HCT116 (cell line): Measurements from ENCODE around the gene MISP. TPM values are rescaled to one million over a fixed set of nuclear protein-coding genes. Genes with fewer than 3 reads are reported as not detected.

Experiments
- ATAC-seq: fragments of 200-7000 bp; cut with Tn5 transposase; 2 replicates; pipeline ENCODE4 v1.9.1; 2020; ENCODE audit warnings: mild to moderate bottlenecking, moderate library complexity
- BruUV-seq: library from RNA; stranded (reverse); fragments of 400-500 nt; replicated peaks from 2 replicates; lab custom pipeline; 2021; lab: Mats Ljungman, UMichigan
- CTCF ChIA-PET: fragments of 300-600 bp; sonication (Branson Sonifier 250); formaldehyde crosslinking; loops from one replicate; lab custom pipeline; 2021; ENCODE audit warnings: antibody characterized with exemption; lab: Charles Lee
- POLR2A ChIA-PET: fragments of 300-600, 350-600 bp; sonication (Branson Sonifier 250); formaldehyde crosslinking; loops from one replicate; lab custom pipeline; 2021; ENCODE audit warnings: antibody characterized with exemption; lab: Charles Lee
- RAD21 ChIA-PET, 2 experiments: fragments of 300-600 bp; sonication (Branson Sonifier 250); formaldehyde crosslinking; loops; one replicate each; lab custom pipeline; 2023; ENCODE audit warnings: low total read pairs in 2 of 2; ENCODE audit not compliant: uncharacterized antibody in 2 of 2, unreplicated experiment in 2 of 2, low non-redundant PET in 1 of 2; lab: Charles Lee
- DNase-seq: peaks from one replicate; pipeline ENCODE4 v3.0.0-alpha.2; 2010; ENCODE audit warnings: low read depth, low spot score
- H2AFZ ChIP-seq: fragments of 200-600 bp; shearing (Covaris generic), sonication (generic); 2 replicates; pipeline ENCODE4 v1.6.1; 2017; ENCODE audit warnings: low read depth, mixed run types, mixed read lengths, antibody characterized with exemption, low read length; ENCODE audit not compliant: poor library complexity, severe bottlenecking
- H3K27ac ChIP-seq: 2 replicates; pipeline ENCODE4 v1.5.1; 2012; ENCODE audit warnings: low read depth, low read length
- H3K27me3 ChIP-seq: fragments of 200-600 bp; sonication (generic); 2 replicates; pipeline ENCODE4 v1.6.1; 2016; ENCODE audit warnings: mixed run types, low read length, mixed read lengths; ENCODE audit not compliant: insufficient read depth
- H3K36me3 ChIP-seq, 2 experiments: fragments of 200-500 bp in 1 of 2; fragments of 200-600 bp in 1 of 2; sonication (Bioruptor generic) in 1 of 2; sonication (generic) in 1 of 2; 2 replicates each; pipeline versions ENCODE4 v1.5.1 to v1.6.1; 2014 to 2016; ENCODE audit warnings: low read length in 2 of 2, inconsistent platforms in 1 of 2, mixed read lengths in 1 of 2, mixed run types in 1 of 2; ENCODE audit not compliant: insufficient read depth in 2 of 2, control insufficient read depth in 1 of 2
- H3K4me1 ChIP-seq, 2 experiments: fragments of 200-600 bp in 1 of 2; sonication (generic) in 1 of 2; 2 replicates each; pipeline versions ENCODE4 v1.5.1 to v1.6.1; 2012 to 2017; ENCODE audit warnings: low read length in 2 of 2, inconsistent platforms in 1 of 2, mild to moderate bottlenecking in 1 of 2, mixed read lengths in 1 of 2, mixed run types in 1 of 2, moderate library complexity in 1 of 2; ENCODE audit not compliant: insufficient read depth in 2 of 2, control insufficient read depth in 1 of 2
- H3K4me2 ChIP-seq: fragments of 200-600 bp; sonication (generic); 2 replicates; pipeline ENCODE4 v1.6.1; 2017; ENCODE audit warnings: mixed run types, low read length, mixed read lengths
- H3K4me3 ChIP-seq, 2 experiments: fragments of 200-600 bp in 1 of 2; sonication (generic) in 1 of 2; replicated peaks in 1 of 2; 2 replicates each; pipeline ENCODE4 v1.5.1; 2011 to 2016; ENCODE audit warnings: low read length in 2 of 2, control low read depth in 1 of 2, low read depth in 1 of 2, mild to moderate bottlenecking in 1 of 2, mixed read lengths in 1 of 2, mixed run types in 1 of 2
- H3K79me2 ChIP-seq: fragments of 200-600 bp; sonication (generic); 2 replicates; pipeline ENCODE4 v1.6.1; 2017; ENCODE audit warnings: mild to moderate bottlenecking, mixed run types, low read length, moderate library complexity, mixed read lengths; ENCODE audit not compliant: insufficient read depth
- H3K9ac ChIP-seq: fragments of 200-600 bp; sonication (generic); 2 replicates; pipeline ENCODE4 v1.6.1; 2016; ENCODE audit warnings: low read length, mixed read lengths
- H3K9me2 ChIP-seq: fragments of 200-600 bp; sonication (generic), shearing (Covaris generic); 2 replicates; pipeline ENCODE4 v1.6.1; 2017; ENCODE audit warnings: mixed run types, mild to moderate bottlenecking, moderate library complexity; ENCODE audit not compliant: insufficient read depth
- H3K9me3 ChIP-seq, 2 experiments: fragments of 200-500 bp in 1 of 2; fragments of 200-600 bp in 1 of 2; sonication (Bioruptor generic) in 1 of 2; sonication (generic) in 1 of 2; 2 replicates each; pipeline ENCODE4 v1.6.1; 2014 to 2017; ENCODE audit warnings: low read length in 2 of 2, mixed read lengths in 2 of 2, inconsistent platforms in 1 of 2, low read depth in 1 of 2, mild to moderate bottlenecking in 1 of 2, mixed run types in 1 of 2, moderate library complexity in 1 of 2; ENCODE audit not compliant: control insufficient read depth in 1 of 2, insufficient read depth in 1 of 2
- H4K20me1 ChIP-seq: fragments of 200-600 bp; sonication (generic), shearing (Covaris generic); 2 replicates; pipeline ENCODE4 v1.6.1; 2017; ENCODE audit warnings: mixed run types, mild to moderate bottlenecking, moderate library complexity; ENCODE audit not compliant: insufficient read depth
- CBX3 ChIP-seq: IDR thresholded peaks from 2 replicates; pipeline ENCODE4 v1.6.1; 2012; ENCODE audit warnings: low read depth
- EGR1 ChIP-seq: IDR thresholded peaks from 2 replicates; pipeline ENCODE4 v1.6.1; 2012; ENCODE audit warnings: low read depth
- ELF1 ChIP-seq: IDR thresholded peaks from 2 replicates; pipeline ENCODE4 v1.6.1; 2012; ENCODE audit warnings: low read depth, borderline replicate concordance
- JUND ChIP-seq: IDR thresholded peaks from 2 replicates; pipeline ENCODE4 v1.6.1; 2012
- POLR2AphosphoS5 ChIP-seq: IDR thresholded peaks from 2 replicates; pipeline ENCODE4 v1.6.1; 2011; ENCODE audit warnings: mild to moderate bottlenecking, low read depth, low read length, moderate library complexity
- RAD21 ChIP-seq: IDR thresholded peaks from 2 replicates; pipeline ENCODE4 v1.6.1; 2012; ENCODE audit warnings: low read depth, mild to moderate bottlenecking
- SIN3A ChIP-seq: IDR thresholded peaks from 2 replicates; pipeline ENCODE4 v1.6.1; 2012; ENCODE audit warnings: low read depth
- SP1 ChIP-seq: IDR thresholded peaks from 2 replicates; pipeline ENCODE4 v1.6.1; 2012; ENCODE audit warnings: low read depth
- SRF ChIP-seq: IDR thresholded peaks from 2 replicates; pipeline ENCODE4 v1.6.1; 2012; ENCODE audit warnings: low read depth
- TCF7L2 ChIP-seq: IDR thresholded peaks from 2 replicates; pipeline ENCODE4 v1.7.0; 2011; ENCODE audit warnings: borderline replicate concordance, inconsistent platforms; ENCODE audit not compliant: insufficient read depth, insufficient read length; ENCODE audit errors: extremely low read depth
- YY1 ChIP-seq: IDR thresholded peaks from 2 replicates; pipeline ENCODE4 v1.6.1; 2011; ENCODE audit warnings: low read length, low read depth, moderate library complexity, mild to moderate bottlenecking; ENCODE audit not compliant: insufficient replicate concordance; ENCODE audit errors: extremely low read depth
- ZFX ChIP-seq: fragments of 450-650 bp; IDR thresholded peaks from 2 replicates; pipeline ENCODE4 v1.6.1; 2017
- ZNF274 ChIP-seq: fragments of 200-500 bp; sonication (Bioruptor generic); IDR thresholded peaks from 2 replicates; pipeline ENCODE4 v1.6.1; 2014; ENCODE audit warnings: mild to moderate bottlenecking, low read depth, low read length, inconsistent platforms
- intact Hi-C: fragments of 100-400 bp; cut with micrococcal nuclease; formaldehyde crosslinking; loops from 2 replicates; pipeline ENCODE4 v1.10.0; 2022
- total RNA-seq: library from RNA; stranded (reverse); gene quantifications from one replicate; pipeline ENCODE4 v1.2.1, GENCODE V29; 2021; ENCODE audit not compliant: unreplicated experiment
- TF ChIP-seq, protein P1 (sequence below): IDR thresholded peaks from 2 replicates; pipeline ENCODE4 v1.6.1; 2011; ENCODE audit warnings: mild to moderate bottlenecking, low read length, moderate library complexity; ENCODE audit not compliant: insufficient replicate concordance; ENCODE audit errors: extremely low read depth
- TF ChIP-seq, protein P2 (sequence below): IDR thresholded peaks from 2 replicates; pipeline ENCODE4 v1.6.1; 2012; ENCODE audit warnings: low read depth
- TF ChIP-seq, protein P3 (sequence below): IDR thresholded peaks from 2 replicates; pipeline ENCODE4 v1.6.1; 2012

Gene MISP
- total RNA-seq, 1 experiment from 2014 or later: 38.2 TPM

DNA sequence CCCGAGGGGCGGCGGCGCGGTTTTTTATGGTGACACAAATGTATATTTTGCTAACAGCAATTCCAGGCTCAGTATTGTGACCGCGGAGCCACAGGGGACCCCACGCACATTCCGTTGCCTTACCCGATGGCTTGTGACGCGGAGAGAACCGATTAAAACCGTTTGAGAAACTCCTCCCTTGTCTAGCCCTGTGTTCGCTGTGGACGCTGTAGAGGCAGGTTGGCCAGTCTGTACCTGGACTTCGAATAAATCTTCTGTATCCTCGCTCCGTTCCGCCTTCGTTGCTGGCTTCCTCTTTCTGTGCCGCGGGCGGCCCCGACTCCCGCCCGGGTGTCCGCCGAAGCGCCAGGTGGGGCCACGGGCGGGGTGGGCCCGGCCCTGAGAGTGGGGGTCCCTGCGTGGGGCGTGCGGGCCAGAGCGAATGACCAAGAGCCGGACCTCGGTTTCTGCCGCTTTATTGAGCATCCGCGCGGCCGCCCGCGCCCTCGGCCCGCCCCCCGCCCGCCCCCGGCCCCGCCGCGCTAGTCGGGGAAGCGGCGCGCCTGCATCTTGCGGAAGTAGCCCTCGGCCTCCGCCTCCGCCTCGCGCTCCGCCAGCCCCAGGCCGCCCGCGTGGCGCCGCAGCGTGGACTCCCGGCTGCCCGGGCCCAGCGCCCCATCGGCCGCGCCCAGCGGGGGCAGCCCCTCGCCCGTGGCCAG lies 61.3 kb downstream of the MISP start:
- RAD21 ChIA-PET: no interaction called here

DNA sequence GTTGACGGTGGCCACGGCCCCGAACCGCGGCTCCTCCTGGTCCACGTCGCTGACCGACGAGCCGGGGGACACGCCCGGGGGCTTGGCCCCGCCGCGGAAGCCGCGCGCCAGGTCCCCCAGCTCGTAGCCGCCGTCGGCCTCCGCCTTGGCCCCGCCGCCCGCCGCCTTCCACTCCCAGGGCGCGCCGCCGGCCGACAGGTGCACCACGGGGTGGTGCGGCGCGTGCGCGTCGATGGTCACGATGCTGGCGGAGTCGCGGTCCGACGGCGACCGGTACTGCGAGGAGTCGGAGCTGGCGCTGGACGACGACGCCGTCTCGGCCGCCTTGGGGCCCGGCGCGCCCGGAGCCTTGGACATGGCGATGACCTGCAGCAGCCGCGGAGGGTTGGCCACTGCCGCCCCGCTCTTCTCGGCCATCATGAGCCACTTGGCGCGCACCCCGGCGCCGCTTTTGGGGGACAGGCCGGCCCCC lies 61.9 kb downstream of the MISP start:
- Histone ChIP-seq H4K20me1 (peaks cover 8% of the 10 kb centered on the region; the same call in 1 of the 2 replicates), H3K4me3 (no peak overlapping the region), H3K9me3 (no peaks in the 10 kb centered on the region), H3K4me2 (no peak overlapping the region), H3K36me3 (peaks cover 26 to 35% of the 10 kb centered on the region in 2 experiments; a peak in 3 of 4 replicates), H3K4me1 (no peaks in the 10 kb centered on the region), H3K27me3 (no peaks in the 10 kb centered on the region), H3K27ac (no peak overlapping the region), H2AFZ (no peak overlapping the region), H3K9me2 (no peaks in the 10 kb centered on the region), H3K79me2 (peaks cover 37% of the 10 kb centered on the region), H3K9ac (no peak overlapping the region)
- CTCF ChIA-PET: no interaction called here
- no TSS peak for BruUV-seq
- DNase-seq: no peak
- intact Hi-C loops: no loop called here
- RAD21 ChIA-PET: no interaction called here
- no peak; the same call in 1 of the 2 replicates for ATAC-seq
- POLR2A ChIA-PET: no interaction called here
- TF ChIP-seq SRF: no peak
- TF ChIP-seq POLR2AphosphoS5: no peak
- no peak for TF ChIP-seq CBX3
- no peak for TF ChIP-seq YY1
- no peak for TF ChIP-seq SP1
- TF ChIP-seq RAD21: no peak
- TF ChIP-seq, protein P1, sequence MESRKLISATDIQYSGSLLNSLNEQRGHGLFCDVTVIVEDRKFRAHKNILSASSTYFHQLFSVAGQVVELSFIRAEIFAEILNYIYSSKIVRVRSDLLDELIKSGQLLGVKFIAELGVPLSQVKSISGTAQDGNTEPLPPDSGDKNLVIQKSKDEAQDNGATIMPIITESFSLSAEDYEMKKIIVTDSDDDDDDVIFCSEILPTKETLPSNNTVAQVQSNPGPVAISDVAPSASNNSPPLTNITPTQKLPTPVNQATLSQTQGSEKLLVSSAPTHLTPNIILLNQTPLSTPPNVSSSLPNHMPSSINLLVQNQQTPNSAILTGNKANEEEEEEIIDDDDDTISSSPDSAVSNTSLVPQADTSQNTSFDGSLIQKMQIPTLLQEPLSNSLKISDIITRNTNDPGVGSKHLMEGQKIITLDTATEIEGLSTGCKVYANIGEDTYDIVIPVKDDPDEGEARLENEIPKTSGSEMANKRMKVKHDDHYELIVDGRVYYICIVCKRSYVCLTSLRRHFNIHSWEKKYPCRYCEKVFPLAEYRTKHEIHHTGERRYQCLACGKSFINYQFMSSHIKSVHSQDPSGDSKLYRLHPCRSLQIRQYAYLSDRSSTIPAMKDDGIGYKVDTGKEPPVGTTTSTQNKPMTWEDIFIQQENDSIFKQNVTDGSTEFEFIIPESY: no peak
- TF ChIP-seq, protein P2, sequence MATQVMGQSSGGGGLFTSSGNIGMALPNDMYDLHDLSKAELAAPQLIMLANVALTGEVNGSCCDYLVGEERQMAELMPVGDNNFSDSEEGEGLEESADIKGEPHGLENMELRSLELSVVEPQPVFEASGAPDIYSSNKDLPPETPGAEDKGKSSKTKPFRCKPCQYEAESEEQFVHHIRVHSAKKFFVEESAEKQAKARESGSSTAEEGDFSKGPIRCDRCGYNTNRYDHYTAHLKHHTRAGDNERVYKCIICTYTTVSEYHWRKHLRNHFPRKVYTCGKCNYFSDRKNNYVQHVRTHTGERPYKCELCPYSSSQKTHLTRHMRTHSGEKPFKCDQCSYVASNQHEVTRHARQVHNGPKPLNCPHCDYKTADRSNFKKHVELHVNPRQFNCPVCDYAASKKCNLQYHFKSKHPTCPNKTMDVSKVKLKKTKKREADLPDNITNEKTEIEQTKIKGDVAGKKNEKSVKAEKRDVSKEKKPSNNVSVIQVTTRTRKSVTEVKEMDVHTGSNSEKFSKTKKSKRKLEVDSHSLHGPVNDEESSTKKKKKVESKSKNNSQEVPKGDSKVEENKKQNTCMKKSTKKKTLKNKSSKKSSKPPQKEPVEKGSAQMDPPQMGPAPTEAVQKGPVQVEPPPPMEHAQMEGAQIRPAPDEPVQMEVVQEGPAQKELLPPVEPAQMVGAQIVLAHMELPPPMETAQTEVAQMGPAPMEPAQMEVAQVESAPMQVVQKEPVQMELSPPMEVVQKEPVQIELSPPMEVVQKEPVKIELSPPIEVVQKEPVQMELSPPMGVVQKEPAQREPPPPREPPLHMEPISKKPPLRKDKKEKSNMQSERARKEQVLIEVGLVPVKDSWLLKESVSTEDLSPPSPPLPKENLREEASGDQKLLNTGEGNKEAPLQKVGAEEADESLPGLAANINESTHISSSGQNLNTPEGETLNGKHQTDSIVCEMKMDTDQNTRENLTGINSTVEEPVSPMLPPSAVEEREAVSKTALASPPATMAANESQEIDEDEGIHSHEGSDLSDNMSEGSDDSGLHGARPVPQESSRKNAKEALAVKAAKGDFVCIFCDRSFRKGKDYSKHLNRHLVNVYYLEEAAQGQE: no peak
- no peak for TF ChIP-seq JUND
- no peak for TF ChIP-seq TCF7L2

More for the DNA sequence above, 61.3 kb downstream of the MISP start:
- H3K27me3 ChIP-seq: no peaks in the 10 kb centered on the region
- H3K36me3 ChIP-seq: peaks cover 32 to 41% of the 10 kb centered on the region in 2 experiments; a peak in 3 of 4 replicates
- ATAC-seq: peak; percentile 7
- no peak overlapping the region for H3K4me2 ChIP-seq
- ChIA-PET POLR2A (no interaction called here), CTCF (no interaction called here)
- no peak overlapping the region for H3K4me3 ChIP-seq
- H3K9me3 ChIP-seq: no peaks in the 10 kb centered on the region
- H4K20me1 ChIP-seq: peaks cover 9% of the 10 kb centered on the region; the same call in 1 of the 2 replicates
- no peak for DNase-seq
- peaks cover 43% of the 10 kb centered on the region for H3K79me2 ChIP-seq
- H2AFZ ChIP-seq: no peak overlapping the region
- no peaks in the 10 kb centered on the region for H3K4me1 ChIP-seq
- TF ChIP-seq POLR2AphosphoS5 (no peak; the same call in 1 of the 2 replicates), SIN3A (0 out of 2 replicates have a peak, but pooled peaks have one; percentile 17), EGR1 (no peak), ZNF274 (no peak), ZFX (no peak), ELF1 (no peak)
- TF ChIP-seq, protein P3, sequence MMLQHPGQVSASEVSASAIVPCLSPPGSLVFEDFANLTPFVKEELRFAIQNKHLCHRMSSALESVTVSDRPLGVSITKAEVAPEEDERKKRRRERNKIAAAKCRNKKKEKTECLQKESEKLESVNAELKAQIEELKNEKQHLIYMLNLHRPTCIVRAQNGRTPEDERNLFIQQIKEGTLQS: no peak
- TF ChIP-seq, all 23 proteins: peak for 1
- no TSS peak for BruUV-seq
- H3K9me2 ChIP-seq: no peaks in the 10 kb centered on the region
- H3K27ac ChIP-seq: no peak overlapping the region
- intact Hi-C loops: no loop called here
- no peak overlapping the region for H3K9ac ChIP-seq
